GM12878 (cell line): ENCODE measurements around the gene NPBWR2. TPM values are rescaled to one million over a fixed set of nuclear protein-coding genes. Genes with fewer than 3 reads are reported as not detected.

Source experiments
- BHLHE40 ChIP-seq, 2 experiments: fragments of 450-650 bp in 1 of 2; IDR thresholded peaks; 2 replicates each; pipeline ENCODE4 v1.6.1; 2011 to 2017; ENCODE audit warnings: low read depth in 2 of 2, borderline replicate concordance in 1 of 2, improper control_type of control experiment in 1 of 2, low read length in 1 of 2, mild to moderate bottlenecking in 1 of 2
- CHD4 ChIP-seq: fragments of 200-600 bp; sonication (generic); IDR thresholded peaks from 2 replicates; pipeline ENCODE4 v1.6.1; 2016; ENCODE audit warnings: mild to moderate bottlenecking
- CREM ChIP-seq: IDR thresholded peaks from 2 replicates; pipeline ENCODE4 v1.6.1; 2014; ENCODE audit warnings: antibody characterized with exemption, low read depth
- EED ChIP-seq: sonication (generic); IDR thresholded peaks from 2 replicates; pipeline ENCODE4 v1.6.1; 2016; ENCODE audit warnings: antibody characterized with exemption, low read depth
- HCFC1 ChIP-seq: fragments of 150-350 bp; IDR thresholded peaks from 2 replicates; pipeline ENCODE4 v1.6.1; 2014; ENCODE audit warnings: low read length
- IKZF1 ChIP-seq: fragments of 450-650 bp; conservative IDR thresholded peaks from 2 replicates; pipeline ENCODE4 v1.6.1; 2017; ENCODE audit warnings: antibody characterized with exemption, mild to moderate bottlenecking
- IRF3 ChIP-seq: fragments of 450-650 bp; IDR thresholded peaks from 2 replicates; pipeline ENCODE4 v1.6.1; 2014; ENCODE audit warnings: mild to moderate bottlenecking
- MEF2B ChIP-seq: fragments of 450-650 bp; IDR thresholded peaks from 2 replicates; pipeline ENCODE4 v1.6.1; 2018; ENCODE audit warnings: mild to moderate bottlenecking, moderate library complexity; ENCODE audit not compliant: partially characterized antibody, poor library complexity, severe bottlenecking
- RAD21 ChIP-seq: IDR thresholded peaks from 2 replicates; pipeline ENCODE4 v1.6.1; 2011; ENCODE audit warnings: mild to moderate bottlenecking, low read depth, low read length, moderate library complexity; ENCODE audit not compliant: insufficient read depth
- RB1 ChIP-seq: fragments of 450-650 bp; formaldehyde crosslinking; IDR thresholded peaks from 2 replicates; pipeline ENCODE4 v1.6.1; 2017; ENCODE audit warnings: mild to moderate bottlenecking, borderline replicate concordance
- SMC3 ChIP-seq: IDR thresholded peaks from 2 replicates; pipeline ENCODE4 v1.6.1; 2011; ENCODE audit warnings: low read length, improper control_type of control experiment, borderline replicate concordance
- YBX1 ChIP-seq: fragments of 450-650 bp; IDR thresholded peaks from 2 replicates; pipeline ENCODE4 v1.6.1; 2016; ENCODE audit warnings: antibody characterized with exemption
- YY1 ChIP-seq: IDR thresholded peaks from 2 replicates; pipeline ENCODE4 v1.6.1; 2011; ENCODE audit warnings: low read depth, mild to moderate bottlenecking, low read length
- polyA plus RNA-seq, 11 experiments: library from polyadenylated mRNA; depleted of rRNA in 4 of 11; unstranded in 6 of 11; stranded (reverse) in 5 of 11; fragments of >200 nt; fragmentation: Nextera tagmentation in 4 of 11; fragmentation: Illumina TruSeq in 1 of 11; extraction: Ambion mirVana in 4 of 11; extraction: Trizol in 1 of 11; gene quantifications; 1 replicate in 1 of 11; 2 replicates in 10 of 11; pipeline versions ENCODE4 v1.2.1 to v1.2.3, GENCODE V29; 2011 to 2016; ENCODE audit warnings: inconsistent platforms in 2 of 11, missing spikeins in 2 of 11, low read depth in 1 of 11
- total RNA-seq, 4 experiments: library from RNA; depleted of rRNA in 3 of 4; stranded (reverse); fragments of >200 nt in 3 of 4; fragmentation: Illumina TruSeq in 1 of 4; extraction: Trizol in 1 of 4; gene quantifications; 2 replicates each; pipeline versions ENCODE4 v1.2.1 to v1.2.3, GENCODE V29; 2013 to 2021

NPBWR2 gene
- total and polyA plus RNA-seq, 10 of the 15 experiments (the other 5 are each of a cell fraction or from before 2014, with no cell fraction given): not detected

GRCh38 chr20:64083378-64083803 is 24.0 kb downstream of the NPBWR2 start (continued):
- TF ChIP-seq CREM: no peak
- TF ChIP-seq IKZF1: peak; percentile 48; the same call in 1 of the 2 replicates
- TF ChIP-seq HCFC1: no peak
- peak; percentile 63; the same call in 1 of the 2 replicates for TF ChIP-seq SMC3
- TF ChIP-seq RB1: no peak; the same call in 1 of the 2 replicates
- no peak for TF ChIP-seq MEF2B
- TF ChIP-seq RAD21: peak; percentile 56
- TF ChIP-seq CHD4: no peak
- peak in 1 of 2 experiments; percentile 32; a peak in 3 of 4 replicates for TF ChIP-seq BHLHE40 (IDR thresholded peaks at IDR 0.05; ENCODE audit: borderline replicate concordance in 1 of 2, low read depth in 2 of 2, low read length in 1 of 2)
- no peak for TF ChIP-seq EED
- no peak for TF ChIP-seq YBX1
- TF ChIP-seq YY1: peak; percentile 27; the same call in 1 of the 2 replicates
- TF ChIP-seq IRF3: no peak
